HepG2 (cell line): ENCODE results near the gene PRKACB. TPM values are rescaled to one million over a fixed set of nuclear protein-coding genes. Genes with fewer than 3 reads are reported as not detected.

ENCODE experiments used
- ATAC-seq: fragments of 200-7000 bp; cut with Tn5 transposase; 3 replicates; pipeline ENCODE4 v1.9.1; 2020; ENCODE audit warnings: mild to moderate bottlenecking, moderate library complexity
- BruUV-seq: library from RNA; stranded (reverse); fragments of 400-500 nt; replicated peaks from 2 replicates; lab custom pipeline; 2021; lab: Mats Ljungman, UMichigan
- CTCF ChIA-PET: fragments of 300-600 bp; formaldehyde crosslinking; extraction: SDS; loops from one replicate; lab custom pipeline; 2021; ENCODE audit warnings: low total read pairs, inconsistent platforms, low intra/inter-chr PET ratio; lab: Yijun Ruan, JAX
- POLR2A ChIA-PET: fragments of 350-600 bp; sonication (Branson Sonifier 250); formaldehyde crosslinking; loops from one replicate; lab custom pipeline; 2020; ENCODE audit warnings: antibody characterized with exemption, inconsistent platforms; lab: Yijun Ruan, JAX
- DNase-seq: peaks from one replicate; pipeline ENCODE4 v3.0.0-alpha.2; 2015; ENCODE audit warnings: low spot score
- FAIRE-seq: peaks from 3 replicates; lab custom pipeline; 2011; peaks lifted over from hg19 to GRCh38; lab: Jason Lieb, UNC
- H2AFZ ChIP-seq: one replicate; pipeline ENCODE4 v1.6.1; 2011; ENCODE audit warnings: low read length, inconsistent platforms
- H3K27ac ChIP-seq: fragments of 300-600 bp; 3 replicates; pipeline ENCODE4 v1.8.0; 2011; ENCODE audit warnings: mixed run types, mild to moderate bottlenecking, mixed read lengths, low read length, inconsistent platforms; ENCODE audit not compliant: insufficient read depth; ENCODE audit errors: extremely low read length
- H3K27me3 ChIP-seq, 2 experiments: fragments of 200-600 bp in 1 of 2; 2 replicates in 1 of 2; 3 replicates in 1 of 2; pipeline versions ENCODE4 v1.6.0 to v1.8.0; 2011; ENCODE audit warnings: low read length in 2 of 2, mild to moderate bottlenecking in 2 of 2, moderate library complexity in 2 of 2, inconsistent platforms in 1 of 2; ENCODE audit not compliant: insufficient read depth in 2 of 2, control insufficient read depth in 1 of 2
- H3K36me3 ChIP-seq, 2 experiments: fragments of 200-600 bp in 1 of 2; replicated peaks in 1 of 2; 2 replicates in 1 of 2; 3 replicates in 1 of 2; pipeline versions ENCODE4 v1.5.1 to v1.8.0; 2011; ENCODE audit warnings: low read length in 2 of 2, inconsistent platforms in 1 of 2; ENCODE audit not compliant: insufficient read depth in 2 of 2, control insufficient read depth in 1 of 2
- H3K4me1 ChIP-seq: 2 replicates; pipeline ENCODE4 v1.5.1; 2012; ENCODE audit warnings: low read length, inconsistent platforms; ENCODE audit not compliant: insufficient read depth
- H3K4me2 ChIP-seq: 2 replicates; pipeline ENCODE4 v1.6.0; 2011; ENCODE audit warnings: low read depth, low read length, inconsistent platforms
- H3K4me3 ChIP-seq, 3 experiments: fragments of 200-600 bp in 1 of 3; sonication (generic), shearing (Covaris generic) in 1 of 3; replicated peaks in 1 of 3; 2 replicates each; pipeline ENCODE4 v1.5.1; 2011 to 2016; ENCODE audit warnings: low read length in 3 of 3, inconsistent platforms in 2 of 3, low read depth in 2 of 3, mild to moderate bottlenecking in 2 of 3, control low read depth in 1 of 3, mixed read lengths in 1 of 3; ENCODE audit not compliant: insufficient read depth in 1 of 3
- H3K79me2 ChIP-seq: one replicate; pipeline ENCODE4 v1.6.1; 2011; ENCODE audit warnings: low read length, inconsistent platforms; ENCODE audit not compliant: insufficient read depth
- H3K9ac ChIP-seq: 2 replicates; pipeline ENCODE4 v1.6.0; 2011; ENCODE audit warnings: mild to moderate bottlenecking, low read depth, low read length, inconsistent platforms; ENCODE audit not compliant: insufficient read depth
- H3K9me3 ChIP-seq: 2 replicates; pipeline ENCODE4 v1.5.1; 2012; ENCODE audit warnings: mild to moderate bottlenecking, low read length
- H4K20me1 ChIP-seq: 2 replicates; pipeline ENCODE4 v1.6.0; 2011; ENCODE audit warnings: inconsistent platforms, mild to moderate bottlenecking, low read length, moderate library complexity; ENCODE audit not compliant: insufficient read depth
- BORCS8-MEF2B ChIP-seq: sonication (generic); formaldehyde crosslinking; IDR thresholded peaks from 2 replicates; pipeline ENCODE4 v1.8.0; 2022; ENCODE audit warnings: mild to moderate bottlenecking, missing genetic modification reagents
- DNMT3B ChIP-seq: conservative IDR thresholded peaks from 2 replicates; pipeline ENCODE4 v1.6.1; 2016; ENCODE audit warnings: missing biosample characterization, control low read depth
- FOXO4 ChIP-seq: sonication (generic); formaldehyde crosslinking; conservative IDR thresholded peaks from 2 replicates; pipeline ENCODE4 v1.8.1; 2023; ENCODE audit warnings: missing genetic modification reagents
- HNF4G ChIP-seq, 2 experiments: sonication (generic) in 1 of 2; formaldehyde crosslinking in 1 of 2; IDR thresholded peaks; 2 replicates each; pipeline versions ENCODE4 v1.4.0 to v1.6.1; 2011 to 2020; ENCODE audit warnings: borderline replicate concordance in 2 of 2, low read depth in 2 of 2, mild to moderate bottlenecking in 2 of 2, low read length in 1 of 2, missing genetic modification reagents in 1 of 2, moderate library complexity in 1 of 2
- MLXIP ChIP-seq: sonication (generic); formaldehyde crosslinking; IDR thresholded peaks from 2 replicates; pipeline ENCODE4 v1.9.0; 2021; ENCODE audit warnings: missing genetic modification reagents, borderline replicate concordance
- MYPOP ChIP-seq: sonication (generic); formaldehyde crosslinking; IDR thresholded peaks from 2 replicates; pipeline ENCODE4 v1.8.1; 2023; ENCODE audit warnings: mild to moderate bottlenecking, moderate library complexity, missing genetic modification reagents
- PCBP1 ChIP-seq: fragments of 200-400 bp; formaldehyde crosslinking; IDR thresholded peaks from 2 replicates; pipeline ENCODE4 v1.6.1; 2017; ENCODE audit warnings: mild to moderate bottlenecking, low read depth, low read length, borderline replicate concordance
- PRMT3 ChIP-seq: sonication (generic); formaldehyde crosslinking; IDR thresholded peaks from 2 replicates; pipeline ENCODE4 v1.8.1; 2022; ENCODE audit warnings: low read depth, mild to moderate bottlenecking, moderate library complexity, missing genetic modification reagents, borderline replicate concordance
- RAD51 ChIP-seq: fragments of 450-650 bp; IDR thresholded peaks from 2 replicates; pipeline ENCODE4 v1.6.1; 2016; ENCODE audit warnings: borderline replicate concordance
- SKI ChIP-seq: fragments of 450-650 bp; IDR thresholded peaks from one replicate; pipeline ENCODE4 v1.6.1; 2018; ENCODE audit warnings: mild to moderate bottlenecking; ENCODE audit not compliant: partially characterized antibody
- YEATS4 ChIP-seq: sonication (generic); formaldehyde crosslinking; IDR thresholded peaks from 2 replicates; pipeline ENCODE4 v1.4.0; 2020; ENCODE audit warnings: missing genetic modification reagents, borderline replicate concordance
- ZNF225 ChIP-seq: sonication (generic); formaldehyde crosslinking; IDR thresholded peaks from 2 replicates; pipeline ENCODE4 v1.4.0; 2020; ENCODE audit warnings: mild to moderate bottlenecking, missing genetic modification reagents
- ZNF652 ChIP-seq: IDR thresholded peaks from 2 replicates; pipeline ENCODE4 v1.6.1; 2016; ENCODE audit warnings: low read depth, borderline replicate concordance
- ZNF704 ChIP-seq: sonication (generic); formaldehyde crosslinking; IDR thresholded peaks from 2 replicates; pipeline ENCODE4 v1.8.1; 2023; ENCODE audit warnings: mild to moderate bottlenecking, inconsistent platforms, moderate library complexity, missing genetic modification reagents, borderline replicate concordance
- WGBS: methylation state at CpG from one replicate; pipeline ENCODE4 v1.1.6; 2017; ENCODE audit warnings: low lambda C conversion rate; 5-methylcytosine and 5-hydroxymethylcytosine counted together
- in situ Hi-C: cut with HindIII; loops from 2 replicates; pipeline ENCODE4 v1.10.0; 2017; ENCODE audit warnings: low pct_unique_long_range_greater_than_20kb; ENCODE audit not compliant: extremely low pct_ligation_motif_present
- intact Hi-C: fragments of 100-400 bp; cut with micrococcal nuclease; formaldehyde crosslinking; loops from one replicate; pipeline ENCODE4 v1.10.0; 2022; ENCODE audit not compliant: unreplicated experiment
- polyA plus RNA-seq, 8 experiments: library from polyadenylated mRNA; depleted of rRNA in 3 of 8; stranded (reverse) in 7 of 8; unstranded in 1 of 8; fragments of >200 nt; fragmentation: Illumina TruSeq in 4 of 8; extraction: Trizol in 4 of 8; gene quantifications; 2 replicates each; pipeline versions ENCODE4 v1.2.1 to v1.2.3, GENCODE V29; 2011 to 2016; ENCODE audit warnings: low read depth in 4 of 8, missing spikeins in 1 of 8, mixed read lengths in 1 of 8; ENCODE audit not compliant: insufficient read depth in 1 of 8
- total RNA-seq, 5 experiments: library from RNA; depleted of rRNA; stranded (reverse); fragments of >200 nt; fragmentation: Illumina TruSeq; extraction: Trizol; gene quantifications; 2 replicates each; pipeline ENCODE4 v1.2.3, GENCODE V29; 2016; ENCODE audit warnings: low read depth in 1 of 5
- TF ChIP-seq, protein P1 (sequence below): sonication (generic); formaldehyde crosslinking; IDR thresholded peaks from 2 replicates; pipeline ENCODE4 v1.8.0; 2022; ENCODE audit warnings: mild to moderate bottlenecking, missing genetic modification reagents

PRKACB gene
- total and polyA plus RNA-seq, 2 of the 13 experiments (the other 11 are each of a cell fraction or from before 2014, with no cell fraction given), result 3.5 to 5.8 TPM

DNA sequence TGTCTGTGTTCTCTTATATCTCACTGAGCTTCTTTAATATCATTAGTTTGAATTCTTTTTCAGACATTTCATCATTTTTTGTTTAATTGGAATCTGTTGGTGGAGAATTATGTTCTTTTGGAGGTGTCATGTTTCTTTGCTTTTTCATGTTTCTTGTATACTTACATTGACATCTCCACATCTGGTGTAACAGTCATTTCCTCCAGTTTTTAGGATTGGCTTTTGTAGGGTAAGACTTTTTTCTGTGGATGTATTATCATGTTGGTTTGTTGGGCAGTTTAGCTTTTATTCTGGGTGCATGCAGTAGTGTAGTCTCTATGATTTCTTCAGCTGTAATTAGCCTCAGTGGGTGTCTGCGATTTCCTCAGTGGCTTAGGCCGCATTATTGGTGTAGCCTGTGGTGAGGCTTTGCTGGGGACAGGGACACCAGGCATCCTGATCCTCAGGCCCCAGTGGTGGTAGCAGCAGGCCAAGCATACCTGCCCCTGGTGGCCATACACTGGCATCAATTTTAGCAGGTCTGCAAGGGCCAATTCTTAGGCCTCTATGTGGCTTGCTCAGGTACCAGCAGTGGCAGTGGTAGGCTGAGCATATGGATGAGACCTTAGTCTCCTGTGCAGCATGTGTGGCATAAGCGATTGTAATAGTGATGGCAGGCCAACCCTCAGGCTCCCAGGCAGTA is 79.8 kb downstream of the PRKACB start:
- ATAC-seq, result no peak; the same call in 2 of the 3 replicates
- ChIA-PET POLR2A (no interaction called here), CTCF (no interaction called here)
- intact Hi-C loops (no loop called here), in situ Hi-C loops (no loop called here)
- no peaks in the 10 kb centered on the region for H3K4me1 ChIP-seq
- FAIRE-seq, result no peak
- H3K36me3 ChIP-seq, result no peaks in the 10 kb centered on the region
- peaks cover 4% of the 10 kb centered on the region; the same call in 1 of the 2 replicates for H3K9me3 ChIP-seq
- H3K4me3 ChIP-seq, result no peak overlapping the region
- no peak overlapping the region for H3K9ac ChIP-seq
- DNase-seq, result no peak
- H3K79me2 ChIP-seq, result no peaks in the 10 kb centered on the region
- no peaks in the 10 kb centered on the region for H3K27me3 ChIP-seq
- H3K27ac ChIP-seq, result no peak overlapping the region
- BruUV-seq, result no TSS peak
- 18% methylated on average over 2 of the region's 3 CpGs for WGBS
- no peak overlapping the region for H3K4me2 ChIP-seq
- H2AFZ ChIP-seq, result no peak overlapping the region
- H4K20me1 ChIP-seq, result no peaks in the 10 kb centered on the region
- TF ChIP-seq PCBP1 (no peak), MYPOP (CRISPR knock-in tag) (no peak), PRMT3 (no peak), ZNF225 (CRISPR knock-in tag) (no peak), ZNF652 (CRISPR knock-in tag) (no peak), MLXIP (CRISPR knock-in tag) (no peak), ZNF704 (no peak), FOXO4 (CRISPR knock-in tag) (no peak), YEATS4 (no peak), BORCS8-MEF2B (CRISPR knock-in tag) (no peak), RAD51 (no peak), HNF4G (IDR thresholded peaks at IDR 0.05; ENCODE audit: borderline replicate concordance, low read depth, low read length) (no peak), HNF4G (CRISPR knock-in tag; IDR thresholded peaks at IDR 0.05; ENCODE audit: borderline replicate concordance, low read depth) (no peak), DNMT3B (CRISPR knock-in tag) (no peak), SKI (no peak)
- TF ChIP-seq, protein P1, sequence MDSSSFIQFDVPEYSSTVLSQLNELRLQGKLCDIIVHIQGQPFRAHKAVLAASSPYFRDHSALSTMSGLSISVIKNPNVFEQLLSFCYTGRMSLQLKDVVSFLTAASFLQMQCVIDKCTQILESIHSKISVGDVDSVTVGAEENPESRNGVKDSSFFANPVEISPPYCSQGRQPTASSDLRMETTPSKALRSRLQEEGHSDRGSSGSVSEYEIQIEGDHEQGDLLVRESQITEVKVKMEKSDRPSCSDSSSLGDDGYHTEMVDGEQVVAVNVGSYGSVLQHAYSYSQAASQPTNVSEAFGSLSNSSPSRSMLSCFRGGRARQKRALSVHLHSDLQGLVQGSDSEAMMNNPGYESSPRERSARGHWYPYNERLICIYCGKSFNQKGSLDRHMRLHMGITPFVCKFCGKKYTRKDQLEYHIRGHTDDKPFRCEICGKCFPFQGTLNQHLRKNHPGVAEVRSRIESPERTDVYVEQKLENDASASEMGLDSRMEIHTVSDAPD (CRISPR knock-in tag), result no peak
